Sigmoid colon (tissue), 4 donors: ENCODE results near the gene CACNA1F.

ENCODE experiments used
- CTCF ChIP-seq, 4 experiments: fragments of 450-650 bp in 3 of 4; fragments of 200-600 bp in 1 of 4; IDR thresholded peaks; one replicate each; pipeline ENCODE4 v1.5.1; 2016 to 2019; ENCODE audit warnings: antibody characterized with exemption in 4 of 4, mild to moderate bottlenecking in 3 of 4, moderate library complexity in 2 of 4
- EP300 ChIP-seq, 4 donors: sonication (generic); formaldehyde crosslinking; IDR thresholded peaks; one replicate each; pipeline ENCODE4 v1.6.1; 2017; ENCODE audit warnings: antibody characterized with exemption in 4 of 4

- TF ChIP-seq CTCF (IDR thresholded peaks at IDR 0.05), result no peak
- TF ChIP-seq EP300 (IDR thresholded peaks at IDR 0.05), result no peak
Observed at GRCh38 chrX:49232525-49232924, 615 bp downstream of the CACNA1F start.
